H1 (cell line): ENCODE results near the gene GALNT11. TPM values are rescaled to one million over a fixed set of nuclear protein-coding genes. Genes with fewer than 3 reads are reported as not detected.

Experiments used
- CBX5 ChIP-seq: fragments of 300-800, 300-1000 bp; sonication (generic); IDR thresholded peaks from 2 replicates; pipeline ENCODE4 v1.7.1; 2016; ENCODE audit warnings: antibody characterized with exemption, low read length, low read depth
- CTBP2 ChIP-seq: IDR thresholded peaks from 2 replicates; pipeline ENCODE4 v1.7.0; 2011; ENCODE audit warnings: borderline replicate concordance, mild to moderate bottlenecking, moderate library complexity, mixed read lengths, low read length; ENCODE audit not compliant: insufficient read depth, insufficient read length
- EZH2 ChIP-seq: fragments of 200-600 bp; sonication (generic); IDR thresholded peaks from 2 replicates; pipeline ENCODE4 v1.7.1; 2012; ENCODE audit warnings: low read depth, mild to moderate bottlenecking, moderate library complexity, low read length, inconsistent platforms; ENCODE audit not compliant: severe bottlenecking
- SAP30 ChIP-seq: fragments of 300-600 bp; sonication (generic); IDR thresholded peaks from 2 replicates; pipeline ENCODE4 v1.7.1; 2012; ENCODE audit warnings: low read length, moderate library complexity, mild to moderate bottlenecking, inconsistent platforms; ENCODE audit not compliant: insufficient read depth, insufficient replicate concordance
- SP4 ChIP-seq: IDR thresholded peaks from 2 replicates; pipeline ENCODE4 v1.6.1; 2012; ENCODE audit warnings: low read length, inconsistent platforms
- TEAD4 ChIP-seq: IDR thresholded peaks from 2 replicates; pipeline ENCODE4 v1.6.1; 2012; ENCODE audit warnings: low read depth, low read length, inconsistent platforms, mixed read lengths
- YY1 ChIP-seq: IDR thresholded peaks from 2 replicates; pipeline ENCODE4 v1.6.1; 2011; ENCODE audit warnings: low read depth, mild to moderate bottlenecking, low read length
- polyA plus RNA-seq, 7 experiments: library from polyadenylated mRNA; depleted of rRNA in 3 of 7; stranded (reverse) in 5 of 7; unstranded in 2 of 7; fragments of >200 nt in 5 of 7; fragments of 200-250 nt in 2 of 7; gene quantifications; 1 replicate in 5 of 7; 2 replicates in 1 of 7; 4 replicates in 1 of 7; pipeline versions ENCODE4 v1.2.1 to v1.2.3, GENCODE V29; 2011 to 2013; ENCODE audit warnings: missing spikeins in 2 of 7, mixed read lengths in 2 of 7
- total RNA-seq: library from RNA; stranded (reverse); fragmentation: NEBNext Ultra II Directional; extraction: Animal tissue kit (Norgen Biotek cat#: 25700); gene quantifications from 2 replicates; pipeline ENCODE4 v1.2.1, GENCODE V29; 2021
- TF ChIP-seq, protein P1 (sequence below): fragments of 300-600 bp; sonication (generic); IDR thresholded peaks from 2 replicates; pipeline ENCODE4 v1.7.1; 2012; ENCODE audit warnings: low read length, moderate library complexity, mild to moderate bottlenecking, inconsistent platforms; ENCODE audit not compliant: insufficient replicate concordance

The GALNT11 gene
- total and polyA plus RNA-seq, 2 of the 8 experiments (the other 6 are each of a cell fraction or from before 2014, with no cell fraction given) = 20.5 to 23.2 TPM

DNA sequence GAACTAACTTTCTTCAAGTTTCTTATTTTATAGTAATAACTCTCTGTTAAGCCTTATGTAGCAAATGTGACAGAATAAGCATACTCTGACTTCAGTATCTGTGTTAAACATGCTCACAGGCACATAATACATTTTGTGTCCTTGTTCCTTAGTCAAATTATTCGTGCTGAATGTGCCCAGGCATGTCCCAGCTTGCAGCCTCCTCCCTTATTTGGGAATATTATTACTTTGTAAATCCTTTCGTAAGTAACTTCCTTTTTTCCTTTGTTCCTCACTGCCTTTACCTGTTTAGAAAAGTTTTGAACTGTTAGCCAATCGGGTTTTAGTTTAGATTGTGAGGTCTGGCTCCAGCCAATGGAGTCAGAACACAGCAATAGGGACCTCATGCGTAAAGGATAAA, 46.9 kb downstream of the GALNT11 start (continued):
- no peak for TF ChIP-seq CBX5
- no peak for TF ChIP-seq SAP30
- TF ChIP-seq YY1 = no peak
- no peak for TF ChIP-seq EZH2
- TF ChIP-seq TEAD4 = no peak
- TF ChIP-seq, protein P1, sequence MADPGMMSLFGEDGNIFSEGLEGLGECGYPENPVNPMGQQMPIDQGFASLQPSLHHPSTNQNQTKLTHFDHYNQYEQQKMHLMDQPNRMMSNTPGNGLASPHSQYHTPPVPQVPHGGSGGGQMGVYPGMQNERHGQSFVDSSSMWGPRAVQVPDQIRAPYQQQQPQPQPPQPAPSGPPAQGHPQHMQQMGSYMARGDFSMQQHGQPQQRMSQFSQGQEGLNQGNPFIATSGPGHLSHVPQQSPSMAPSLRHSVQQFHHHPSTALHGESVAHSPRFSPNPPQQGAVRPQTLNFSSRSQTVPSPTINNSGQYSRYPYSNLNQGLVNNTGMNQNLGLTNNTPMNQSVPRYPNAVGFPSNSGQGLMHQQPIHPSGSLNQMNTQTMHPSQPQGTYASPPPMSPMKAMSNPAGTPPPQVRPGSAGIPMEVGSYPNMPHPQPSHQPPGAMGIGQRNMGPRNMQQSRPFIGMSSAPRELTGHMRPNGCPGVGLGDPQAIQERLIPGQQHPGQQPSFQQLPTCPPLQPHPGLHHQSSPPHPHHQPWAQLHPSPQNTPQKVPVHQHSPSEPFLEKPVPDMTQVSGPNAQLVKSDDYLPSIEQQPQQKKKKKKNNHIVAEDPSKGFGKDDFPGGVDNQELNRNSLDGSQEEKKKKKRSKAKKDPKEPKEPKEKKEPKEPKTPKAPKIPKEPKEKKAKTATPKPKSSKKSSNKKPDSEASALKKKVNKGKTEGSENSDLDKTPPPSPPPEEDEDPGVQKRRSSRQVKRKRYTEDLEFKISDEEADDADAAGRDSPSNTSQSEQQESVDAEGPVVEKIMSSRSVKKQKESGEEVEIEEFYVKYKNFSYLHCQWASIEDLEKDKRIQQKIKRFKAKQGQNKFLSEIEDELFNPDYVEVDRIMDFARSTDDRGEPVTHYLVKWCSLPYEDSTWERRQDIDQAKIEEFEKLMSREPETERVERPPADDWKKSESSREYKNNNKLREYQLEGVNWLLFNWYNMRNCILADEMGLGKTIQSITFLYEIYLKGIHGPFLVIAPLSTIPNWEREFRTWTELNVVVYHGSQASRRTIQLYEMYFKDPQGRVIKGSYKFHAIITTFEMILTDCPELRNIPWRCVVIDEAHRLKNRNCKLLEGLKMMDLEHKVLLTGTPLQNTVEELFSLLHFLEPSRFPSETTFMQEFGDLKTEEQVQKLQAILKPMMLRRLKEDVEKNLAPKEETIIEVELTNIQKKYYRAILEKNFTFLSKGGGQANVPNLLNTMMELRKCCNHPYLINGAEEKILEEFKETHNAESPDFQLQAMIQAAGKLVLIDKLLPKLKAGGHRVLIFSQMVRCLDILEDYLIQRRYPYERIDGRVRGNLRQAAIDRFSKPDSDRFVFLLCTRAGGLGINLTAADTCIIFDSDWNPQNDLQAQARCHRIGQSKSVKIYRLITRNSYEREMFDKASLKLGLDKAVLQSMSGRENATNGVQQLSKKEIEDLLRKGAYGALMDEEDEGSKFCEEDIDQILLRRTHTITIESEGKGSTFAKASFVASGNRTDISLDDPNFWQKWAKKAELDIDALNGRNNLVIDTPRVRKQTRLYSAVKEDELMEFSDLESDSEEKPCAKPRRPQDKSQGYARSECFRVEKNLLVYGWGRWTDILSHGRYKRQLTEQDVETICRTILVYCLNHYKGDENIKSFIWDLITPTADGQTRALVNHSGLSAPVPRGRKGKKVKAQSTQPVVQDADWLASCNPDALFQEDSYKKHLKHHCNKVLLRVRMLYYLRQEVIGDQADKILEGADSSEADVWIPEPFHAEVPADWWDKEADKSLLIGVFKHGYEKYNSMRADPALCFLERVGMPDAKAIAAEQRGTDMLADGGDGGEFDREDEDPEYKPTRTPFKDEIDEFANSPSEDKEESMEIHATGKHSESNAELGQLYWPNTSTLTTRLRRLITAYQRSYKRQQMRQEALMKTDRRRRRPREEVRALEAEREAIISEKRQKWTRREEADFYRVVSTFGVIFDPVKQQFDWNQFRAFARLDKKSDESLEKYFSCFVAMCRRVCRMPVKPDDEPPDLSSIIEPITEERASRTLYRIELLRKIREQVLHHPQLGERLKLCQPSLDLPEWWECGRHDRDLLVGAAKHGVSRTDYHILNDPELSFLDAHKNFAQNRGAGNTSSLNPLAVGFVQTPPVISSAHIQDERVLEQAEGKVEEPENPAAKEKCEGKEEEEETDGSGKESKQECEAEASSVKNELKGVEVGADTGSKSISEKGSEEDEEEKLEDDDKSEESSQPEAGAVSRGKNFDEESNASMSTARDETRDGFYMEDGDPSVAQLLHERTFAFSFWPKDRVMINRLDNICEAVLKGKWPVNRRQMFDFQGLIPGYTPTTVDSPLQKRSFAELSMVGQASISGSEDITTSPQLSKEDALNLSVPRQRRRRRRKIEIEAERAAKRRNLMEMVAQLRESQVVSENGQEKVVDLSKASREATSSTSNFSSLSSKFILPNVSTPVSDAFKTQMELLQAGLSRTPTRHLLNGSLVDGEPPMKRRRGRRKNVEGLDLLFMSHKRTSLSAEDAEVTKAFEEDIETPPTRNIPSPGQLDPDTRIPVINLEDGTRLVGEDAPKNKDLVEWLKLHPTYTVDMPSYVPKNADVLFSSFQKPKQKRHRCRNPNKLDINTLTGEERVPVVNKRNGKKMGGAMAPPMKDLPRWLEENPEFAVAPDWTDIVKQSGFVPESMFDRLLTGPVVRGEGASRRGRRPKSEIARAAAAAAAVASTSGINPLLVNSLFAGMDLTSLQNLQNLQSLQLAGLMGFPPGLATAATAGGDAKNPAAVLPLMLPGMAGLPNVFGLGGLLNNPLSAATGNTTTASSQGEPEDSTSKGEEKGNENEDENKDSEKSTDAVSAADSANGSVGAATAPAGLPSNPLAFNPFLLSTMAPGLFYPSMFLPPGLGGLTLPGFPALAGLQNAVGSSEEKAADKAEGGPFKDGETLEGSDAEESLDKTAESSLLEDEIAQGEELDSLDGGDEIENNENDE = no peak
- no peak for TF ChIP-seq CTBP2
- TF ChIP-seq SP4 = no peak
